Measurements from ENCODE around the gene GPC5. TPM values are rescaled to one million over a fixed set of nuclear protein-coding genes. Genes with fewer than 3 reads are reported as not detected.
"Not testable (repeated sequence)": the region's sequence is repeated elsewhere in the genome, so short reads cannot be mapped to it uniquely, and the experiment has no call there.

GPC5 gene
- total RNA-seq, 2 experiments from 2014 or later, result 2.4 TPM; not detected in 1

DNA sequence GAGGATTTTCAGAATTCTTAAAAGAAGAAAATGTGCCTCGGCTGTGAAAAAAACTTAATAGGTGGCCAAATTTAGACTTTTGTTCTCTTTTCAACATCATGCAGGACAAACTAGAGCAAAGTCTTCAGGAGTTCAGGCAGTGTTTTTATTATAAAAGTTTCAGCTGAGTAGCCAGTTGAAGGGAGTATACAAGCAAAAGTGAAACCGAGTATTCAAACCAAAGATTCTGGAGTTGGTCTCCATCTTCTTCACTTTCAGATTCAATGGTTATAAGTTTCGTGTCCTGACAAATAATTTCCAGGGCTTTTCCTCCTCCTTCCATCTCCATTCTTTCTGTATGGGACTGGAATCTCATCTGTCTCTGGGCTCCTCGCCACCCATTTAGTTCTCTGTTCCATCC is 379.7 kb downstream of the GPC5 start:
- Histone ChIP-seq H3K4me3 (ENCODE audit: low read depth, low read length, poor library complexity, severe bottlenecking) (no peak overlapping the region), H4K20me1 (ENCODE audit: insufficient read depth, low read length) (no peaks in the 10 kb centered on the region), H3K27ac (ENCODE audit: low read depth, low read length, poor library complexity, severe bottlenecking) (no peak overlapping the region), H3K79me2 (ENCODE audit: insufficient read depth, low read depth, low read length) (no peaks in the 10 kb centered on the region), H3K4me1 (ENCODE audit: insufficient read depth, low read length, poor library complexity, severe bottlenecking) (no peaks in the 10 kb centered on the region), H3K36me3 (ENCODE audit: insufficient read depth, low read length) (no peaks in the 10 kb centered on the region), H2AFZ (ENCODE audit: low read length) (no peak overlapping the region), H3K9me2 (ENCODE audit: insufficient read depth, low read length) (no peaks in the 10 kb centered on the region), H3K4me2 (ENCODE audit: low read length) (no peak overlapping the region), H3K9me3 (ENCODE audit: low read length) (no peaks in the 10 kb centered on the region)
- ChIA-PET CTCF (ENCODE audit: unreplicated experiment) (no interaction called here), POLR2A (interaction anchor here (0.5 to 4.0 kb wide), 3 partner anchors 13 to 1703 kb away, joined by 3 to 37 read pairs (median 4); no protein-coding TSS in a partner anchor)
- BruUV-seq (replicated peaks), result no TSS peak
- intact Hi-C loops (cut with micrococcal nuclease; ENCODE audit: unreplicated experiment), result no loop called here
- TF ChIP-seq, protein P1, sequence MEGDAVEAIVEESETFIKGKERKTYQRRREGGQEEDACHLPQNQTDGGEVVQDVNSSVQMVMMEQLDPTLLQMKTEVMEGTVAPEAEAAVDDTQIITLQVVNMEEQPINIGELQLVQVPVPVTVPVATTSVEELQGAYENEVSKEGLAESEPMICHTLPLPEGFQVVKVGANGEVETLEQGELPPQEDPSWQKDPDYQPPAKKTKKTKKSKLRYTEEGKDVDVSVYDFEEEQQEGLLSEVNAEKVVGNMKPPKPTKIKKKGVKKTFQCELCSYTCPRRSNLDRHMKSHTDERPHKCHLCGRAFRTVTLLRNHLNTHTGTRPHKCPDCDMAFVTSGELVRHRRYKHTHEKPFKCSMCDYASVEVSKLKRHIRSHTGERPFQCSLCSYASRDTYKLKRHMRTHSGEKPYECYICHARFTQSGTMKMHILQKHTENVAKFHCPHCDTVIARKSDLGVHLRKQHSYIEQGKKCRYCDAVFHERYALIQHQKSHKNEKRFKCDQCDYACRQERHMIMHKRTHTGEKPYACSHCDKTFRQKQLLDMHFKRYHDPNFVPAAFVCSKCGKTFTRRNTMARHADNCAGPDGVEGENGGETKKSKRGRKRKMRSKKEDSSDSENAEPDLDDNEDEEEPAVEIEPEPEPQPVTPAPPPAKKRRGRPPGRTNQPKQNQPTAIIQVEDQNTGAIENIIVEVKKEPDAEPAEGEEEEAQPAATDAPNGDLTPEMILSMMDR (conservative IDR thresholded peaks at IDR 0.05; ENCODE audit: low read length), result no peak
- no peak for TF ChIP-seq EZH2phosphoT487 (IDR thresholded peaks at IDR 0.05; ENCODE audit: borderline replicate concordance, low read depth, low read length)
- DNase-seq (ENCODE audit: low spot score), result no peak

DNA sequence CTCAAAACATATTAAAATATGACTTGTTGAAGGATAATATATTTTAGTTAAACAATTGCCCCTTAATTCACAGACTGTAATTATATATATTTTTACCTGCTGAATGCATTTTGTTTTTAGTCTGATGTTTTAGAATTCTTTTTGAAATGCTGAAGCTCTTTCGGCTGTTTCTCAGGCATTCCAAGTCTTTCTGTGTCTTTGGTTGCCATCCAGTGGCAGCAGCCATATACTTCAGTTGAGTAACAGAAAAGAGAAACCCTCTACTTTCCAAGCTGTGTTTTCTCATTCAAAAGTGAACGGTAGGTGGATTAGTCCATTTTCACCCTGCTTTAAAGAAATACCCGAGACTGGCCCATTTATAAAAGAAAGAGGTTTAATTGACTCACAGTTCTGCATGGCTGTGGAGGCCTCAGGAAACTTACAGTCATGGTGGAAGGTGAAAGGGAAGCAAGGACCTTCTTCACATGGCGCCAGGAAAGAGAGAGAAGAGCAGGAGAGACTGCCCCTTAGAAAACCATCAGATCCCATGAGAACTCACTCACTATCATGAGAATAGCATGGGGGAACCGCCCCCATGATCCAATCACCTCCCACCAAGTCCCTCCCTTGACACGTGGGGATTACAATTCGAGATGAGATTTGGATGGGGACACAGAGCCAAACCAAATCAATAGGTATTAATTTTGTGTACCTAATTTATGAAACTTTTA is 383.7 kb downstream of the GPC5 start:
- H3K9me2 ChIP-seq (ENCODE audit: insufficient read depth, low read length); H3K36me3 ChIP-seq (ENCODE audit: insufficient read depth, low read length); intact Hi-C loops (cut with micrococcal nuclease; ENCODE audit: unreplicated experiment); H3K27ac ChIP-seq (ENCODE audit: low read depth, low read length, poor library complexity, severe bottlenecking); H3K4me3 ChIP-seq (ENCODE audit: low read depth, low read length, poor library complexity, severe bottlenecking); DNase-seq (ENCODE audit: low spot score); H3K9me3 ChIP-seq (ENCODE audit: low read length); H4K20me1 ChIP-seq (ENCODE audit: insufficient read depth, low read length); H3K79me2 ChIP-seq (ENCODE audit: insufficient read depth, low read depth, low read length); CTCF ChIA-PET (ENCODE audit: unreplicated experiment); BruUV-seq (replicated peaks); H3K4me2 ChIP-seq (ENCODE audit: low read length); H3K4me1 ChIP-seq (ENCODE audit: insufficient read depth, low read length, poor library complexity, severe bottlenecking); H2AFZ ChIP-seq (ENCODE audit: low read length): not testable (repeated sequence)
- POLR2A ChIA-PET, result interaction anchor here (0.7 to 4.0 kb wide), 7 partner anchors 9 to 290 kb away, joined by 3 to 37 read pairs (median 3); no protein-coding TSS in a partner anchor

DNA sequence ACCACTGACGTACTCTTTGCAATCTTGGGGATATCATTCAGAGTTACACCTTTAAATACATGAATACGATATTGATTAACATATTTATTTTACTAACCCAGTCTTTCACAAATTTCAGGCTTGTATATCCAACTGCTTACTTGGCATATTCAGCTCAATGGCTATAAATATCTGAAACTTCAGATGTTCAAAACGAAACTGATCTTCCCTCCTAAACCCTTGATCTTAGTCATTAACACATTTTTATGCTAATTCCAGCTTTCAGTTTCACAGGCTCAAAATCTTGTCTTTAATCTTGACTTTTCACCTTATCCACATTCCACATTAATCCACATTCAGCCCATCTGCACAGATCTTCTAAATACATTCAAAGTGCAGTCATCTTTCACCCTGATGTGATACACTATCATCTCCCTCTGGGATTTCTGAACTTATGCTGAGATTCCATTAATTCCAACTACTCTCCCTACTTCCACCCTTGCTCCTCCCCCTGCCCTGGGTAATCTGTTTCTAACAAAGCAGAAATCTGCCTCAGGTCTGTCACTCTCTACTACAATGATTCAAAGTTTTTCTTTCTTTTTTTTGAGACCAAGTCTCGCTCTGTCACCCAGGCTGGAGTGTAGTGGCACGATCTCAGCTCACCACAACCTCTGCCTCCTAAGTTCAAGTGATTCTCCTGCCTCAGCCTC is 387.2 kb downstream of the GPC5 start:
- no peak overlapping the region for H3K4me3 ChIP-seq (ENCODE audit: low read depth, low read length, poor library complexity, severe bottlenecking)
- ChIA-PET POLR2A (interaction anchor here (0.9 to 1.6 kb wide), 3 partner anchors 10 to 487 kb away, joined by 3 to 4 read pairs (median 3); no protein-coding TSS in a partner anchor), CTCF (ENCODE audit: unreplicated experiment) (no interaction called here)
- H3K36me3 ChIP-seq (ENCODE audit: insufficient read depth, low read length), result no peaks in the 10 kb centered on the region
- H3K9me2 ChIP-seq (ENCODE audit: insufficient read depth, low read length), result no peaks in the 10 kb centered on the region
- BruUV-seq (replicated peaks), result no TSS peak
- no peak overlapping the region for H3K4me2 ChIP-seq (ENCODE audit: low read length)
- H4K20me1 ChIP-seq (ENCODE audit: insufficient read depth, low read length), result no peaks in the 10 kb centered on the region
- H3K27ac ChIP-seq (ENCODE audit: low read depth, low read length, poor library complexity, severe bottlenecking), result no peak overlapping the region
- H2AFZ ChIP-seq (ENCODE audit: low read length), result no peak overlapping the region
- no peaks in the 10 kb centered on the region for H3K4me1 ChIP-seq (ENCODE audit: insufficient read depth, low read length, poor library complexity, severe bottlenecking)
- no peaks in the 10 kb centered on the region for H3K9me3 ChIP-seq (ENCODE audit: low read length)
- no peak for TF ChIP-seq EZH2phosphoT487 (IDR thresholded peaks at IDR 0.05; ENCODE audit: borderline replicate concordance, low read depth, low read length)
- TF ChIP-seq, protein P1 (conservative IDR thresholded peaks at IDR 0.05; ENCODE audit: low read length), result no peak
- intact Hi-C loops (cut with micrococcal nuclease; ENCODE audit: unreplicated experiment), result no loop called here
- DNase-seq (ENCODE audit: low spot score), result no peak
- no peaks in the 10 kb centered on the region for H3K79me2 ChIP-seq (ENCODE audit: insufficient read depth, low read depth, low read length)

Measured in OCI-LY7 (cell line).